HEK293 (cell line): Measurements from ENCODE around the gene UBE2C.

Source experiments
- CTCF ChIA-PET: fragments of 350-600 bp; formaldehyde crosslinking; extraction: SDS; loops from one replicate; lab custom pipeline; 2021; ENCODE audit warnings: antibody characterized with exemption; lab: Yijun Ruan, JAX
- POLR2A ChIA-PET: fragments of 300-600 bp; formaldehyde crosslinking; extraction: SDS; loops from one replicate; lab custom pipeline; 2020; ENCODE audit warnings: antibody characterized with exemption, inconsistent platforms; lab: Yijun Ruan, JAX
- H3K27ac ChIP-seq: fragments of 200-500 bp; sonication (Bioruptor generic); 2 replicates; pipeline ENCODE4 v1.5.1; 2014; ENCODE audit warnings: low read depth, low read length, control low read depth, inconsistent platforms; ENCODE audit errors: extremely low read depth
- H3K36me3 ChIP-seq, 2 experiments: fragments of 200-500 bp in 1 of 2; sonication (Bioruptor generic) in 1 of 2; 1 replicate in 1 of 2; 2 replicates in 1 of 2; pipeline ENCODE4 v1.5.1; 2014 to 2017; ENCODE audit warnings: inconsistent platforms in 2 of 2, low read length in 2 of 2; ENCODE audit not compliant: control insufficient read depth in 2 of 2, insufficient read depth in 1 of 2
- H3K4me1 ChIP-seq: fragments of 200-500 bp; sonication (Bioruptor generic); 2 replicates; pipeline ENCODE4 v1.5.1; 2014; ENCODE audit warnings: mild to moderate bottlenecking, low read length, inconsistent platforms; ENCODE audit not compliant: control insufficient read depth, insufficient read depth
- H3K4me3 ChIP-seq: 2 replicates; pipeline ENCODE4 v1.5.1; 2011; ENCODE audit warnings: low read depth, mild to moderate bottlenecking, control low read depth, low read length, moderate library complexity
- H3K9me3 ChIP-seq: fragments of 200-500 bp; sonication (Bioruptor generic); 2 replicates; pipeline ENCODE4 v1.5.1; 2014; ENCODE audit warnings: low read depth, low read length, inconsistent platforms; ENCODE audit not compliant: control insufficient read depth, insufficient read depth
- GLI4 ChIP-seq: fragments of 450-650 bp; formaldehyde crosslinking; IDR thresholded peaks from 2 replicates; pipeline ENCODE4 v1.5.1; 2016; ENCODE audit warnings: missing biosample characterization, missing genetic modification characterization
- HOXC10 ChIP-seq: sonication (generic); formaldehyde crosslinking; IDR thresholded peaks from 2 replicates; pipeline ENCODE4 v1.8.1; 2023; ENCODE audit warnings: mild to moderate bottlenecking, missing genetic modification reagents
- KLF16 ChIP-seq: fragments of 450-650 bp; formaldehyde crosslinking; IDR thresholded peaks from 2 replicates; pipeline ENCODE4 v1.5.1; 2017; ENCODE audit warnings: missing biosample characterization, missing genetic modification characterization
- KLF8 ChIP-seq: fragments of 450-650 bp; formaldehyde crosslinking; IDR thresholded peaks from 2 replicates; pipeline ENCODE4 v1.5.1; 2016; ENCODE audit warnings: missing biosample characterization, missing genetic modification characterization
- MZF1 ChIP-seq: fragments of 450-650 bp; formaldehyde crosslinking; IDR thresholded peaks from 2 replicates; pipeline ENCODE4 v1.5.1; 2017; ENCODE audit warnings: missing biosample characterization, missing genetic modification characterization, borderline replicate concordance
- OVOL3 ChIP-seq: fragments of 450-650 bp; formaldehyde crosslinking; IDR thresholded peaks from 2 replicates; pipeline ENCODE4 v1.5.1; 2016; ENCODE audit warnings: missing biosample characterization, missing genetic modification characterization
- SCRT2 ChIP-seq: fragments of 450-650 bp; formaldehyde crosslinking; IDR thresholded peaks from 2 replicates; pipeline ENCODE4 v1.5.1; 2016; ENCODE audit warnings: missing biosample characterization, missing genetic modification characterization
- SP7 ChIP-seq: fragments of 450-650 bp; formaldehyde crosslinking; IDR thresholded peaks from 2 replicates; pipeline ENCODE4 v1.5.1; 2016; ENCODE audit warnings: missing biosample characterization, missing genetic modification characterization
- TCF7L2 ChIP-seq: IDR thresholded peaks from 2 replicates; pipeline ENCODE4 v1.6.1; 2011; ENCODE audit warnings: low read depth, mild to moderate bottlenecking, inconsistent platforms, low read length, moderate library complexity, borderline replicate concordance
- TRIM28 ChIP-seq: IDR thresholded peaks from 2 replicates; pipeline ENCODE4 v1.6.1; 2011; ENCODE audit warnings: low read length, control low read depth, borderline replicate concordance
- WT1 ChIP-seq: fragments of 450-650 bp; formaldehyde crosslinking; IDR thresholded peaks from 2 replicates; pipeline ENCODE4 v1.5.1; 2016; ENCODE audit warnings: missing biosample characterization, missing genetic modification characterization
- ZBTB21 ChIP-seq: fragments of 450-650 bp; formaldehyde crosslinking; IDR thresholded peaks from 2 replicates; pipeline ENCODE4 v1.5.1; 2017; ENCODE audit warnings: missing biosample characterization, missing genetic modification characterization
- ZNF132 ChIP-seq: fragments of 450-650 bp; formaldehyde crosslinking; IDR thresholded peaks from 2 replicates; pipeline ENCODE4 v1.5.1; 2017; ENCODE audit warnings: missing biosample characterization, missing genetic modification characterization, borderline replicate concordance
- ZNF133 ChIP-seq: fragments of 450-650 bp; formaldehyde crosslinking; IDR thresholded peaks from 2 replicates; pipeline ENCODE4 v1.5.1; 2016; ENCODE audit warnings: missing biosample characterization, missing genetic modification characterization
- ZNF146 ChIP-seq: fragments of 450-650 bp; formaldehyde crosslinking; IDR thresholded peaks from 2 replicates; pipeline ENCODE4 v1.5.1; 2016; ENCODE audit warnings: missing biosample characterization, missing genetic modification characterization
- ZNF18 ChIP-seq: fragments of 450-650 bp; formaldehyde crosslinking; IDR thresholded peaks from 2 replicates; pipeline ENCODE4 v1.5.1; 2016; ENCODE audit warnings: missing biosample characterization, missing genetic modification characterization
- ZNF274 ChIP-seq, 2 experiments: fragments of 200-500 bp in 1 of 2; fragments of 450-650 bp in 1 of 2; sonication (Bioruptor generic) in 1 of 2; formaldehyde crosslinking in 1 of 2; IDR thresholded peaks; 2 replicates each; pipeline versions ENCODE4 v1.5.1 to v1.6.1; 2014 to 2016; ENCODE audit warnings: borderline replicate concordance in 1 of 2, inconsistent platforms in 1 of 2, low read length in 1 of 2, missing biosample characterization in 1 of 2, missing genetic modification characterization in 1 of 2
- ZNF311 ChIP-seq: fragments of 450-650 bp; formaldehyde crosslinking; IDR thresholded peaks from 2 replicates; pipeline ENCODE4 v1.5.1; 2017; ENCODE audit warnings: missing biosample characterization, missing genetic modification characterization, borderline replicate concordance
- ZNF335 ChIP-seq: fragments of 450-650 bp; formaldehyde crosslinking; conservative IDR thresholded peaks from 2 replicates; pipeline ENCODE4 v1.5.1; 2016; ENCODE audit warnings: missing biosample characterization, missing genetic modification characterization
- ZNF394 ChIP-seq: fragments of 450-650 bp; formaldehyde crosslinking; IDR thresholded peaks from 2 replicates; pipeline ENCODE4 v1.5.1; 2016; ENCODE audit warnings: missing biosample characterization, missing genetic modification characterization, mild to moderate bottlenecking, moderate library complexity, borderline replicate concordance
- ZNF596 ChIP-seq: fragments of 450-650 bp; IDR thresholded peaks from 2 replicates; pipeline ENCODE4 v1.5.0; 2018; ENCODE audit warnings: missing biosample characterization, mild to moderate bottlenecking, missing genetic modification characterization, moderate library complexity
- ZNF629 ChIP-seq: fragments of 450-650 bp; formaldehyde crosslinking; IDR thresholded peaks from 2 replicates; pipeline ENCODE4 v1.5.1; 2017; ENCODE audit warnings: missing biosample characterization, missing genetic modification characterization
- ZNF654 ChIP-seq: fragments of 450-650 bp; formaldehyde crosslinking; IDR thresholded peaks from 2 replicates; pipeline ENCODE4 v1.5.1; 2016; ENCODE audit warnings: low read depth, missing biosample characterization, missing genetic modification characterization
- ZNF660 ChIP-seq: fragments of 450-650 bp; IDR thresholded peaks from 2 replicates; pipeline ENCODE4 v1.5.1; 2018; ENCODE audit warnings: missing biosample characterization, mild to moderate bottlenecking, missing genetic modification characterization
- ZNF664 ChIP-seq: fragments of 450-650 bp; formaldehyde crosslinking; IDR thresholded peaks from 2 replicates; pipeline ENCODE4 v1.5.1; 2016; ENCODE audit warnings: missing biosample characterization, missing genetic modification characterization
- ZNF701 ChIP-seq: fragments of 450-650 bp; formaldehyde crosslinking; IDR thresholded peaks from 2 replicates; pipeline ENCODE4 v1.5.1; 2016; ENCODE audit warnings: missing biosample characterization, missing genetic modification characterization
- ZNF777 ChIP-seq: fragments of 450-650 bp; formaldehyde crosslinking; IDR thresholded peaks from 2 replicates; pipeline ENCODE4 v1.5.1; 2017; ENCODE audit warnings: missing biosample characterization, missing genetic modification characterization, borderline replicate concordance
- ZNF830 ChIP-seq: fragments of 450-650 bp; IDR thresholded peaks from 2 replicates; pipeline ENCODE4 v1.5.0; 2018; ENCODE audit warnings: missing biosample characterization, missing genetic modification characterization, low read depth, mild to moderate bottlenecking, moderate library complexity
- ZSCAN30 ChIP-seq: fragments of 450-650 bp; IDR thresholded peaks from 2 replicates; pipeline ENCODE4 v1.5.1; 2018; ENCODE audit warnings: missing biosample characterization, mild to moderate bottlenecking, missing genetic modification characterization, moderate library complexity
- TF ChIP-seq, protein P1 (sequence below): fragments of 450-650 bp; formaldehyde crosslinking; IDR thresholded peaks from 2 replicates; pipeline ENCODE4 v1.5.1; 2016; ENCODE audit warnings: missing biosample characterization, missing genetic modification characterization

UBE2C gene

GRCh38 chr20:45857114-45857881, 44.9 kb downstream of the UBE2C start, which contains the start of the genes ACOT8 and ZSWIM3 (continued):
- TF ChIP-seq ZNF394, result 0 out of 2 replicates have a peak, but pooled peaks have one; percentile 40
- no peak for TF ChIP-seq KLF8 (tag by site-specific recombination)
- TF ChIP-seq OVOL3 (tag by site-specific recombination), result peak; percentile 37; the same call in 1 of the 2 replicates
- no peak for TF ChIP-seq HOXC10 (CRISPR knock-in tag)
- TF ChIP-seq ZNF596 (tag by site-specific recombination), result no peak
- no peak for TF ChIP-seq ZBTB21 (tag by site-specific recombination)
- peak; percentile 90 for TF ChIP-seq ZNF335
- TF ChIP-seq ZNF777, result no peak
- TF ChIP-seq KLF16 (tag by site-specific recombination), result peak; percentile 70
- TF ChIP-seq GLI4, result no peak

DNA sequence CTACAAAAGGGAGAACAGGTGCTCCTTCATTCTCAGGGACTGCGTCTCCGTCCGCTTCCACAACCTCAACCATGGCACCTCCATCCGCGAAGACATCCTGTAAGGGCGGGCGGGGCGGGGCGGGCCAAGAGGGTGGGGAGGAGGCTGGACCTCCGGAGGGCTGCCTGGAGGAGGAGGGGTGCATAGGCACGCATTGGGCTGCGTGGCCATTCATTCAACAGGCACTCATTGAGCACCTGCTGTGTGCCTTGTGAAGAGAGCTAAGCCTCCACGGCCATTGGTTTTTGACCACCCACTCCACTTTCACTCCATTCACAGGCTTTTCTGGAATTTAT, 45.4 kb downstream of the UBE2C start:
- Histone ChIP-seq H3K27ac (peak overlapping the region; percentile 26; the same call in 1 of the 2 replicates), H3K36me3 (peaks cover 0 to 16% of the 10 kb centered on the region in 2 experiments; a peak in 1 of 3 replicates), H3K4me1 (peaks cover 5% of the 10 kb centered on the region), H3K4me3 (peak overlapping the region; percentile 56), H3K9me3 (no peaks in the 10 kb centered on the region)
- ChIA-PET CTCF (interaction anchor here (0.9 to 2.5 kb wide), 3 partner anchors 24 to 112 kb away, joined by 3 to 7 read pairs (median 3); no protein-coding TSS in a partner anchor), POLR2A (interaction anchor here (1.0 to 2.6 kb wide), 2 partner anchors 24 to 77 kb away, joined by 4 to 21 read pairs; partner anchors contain the start of genes PCIF1 and ZSWIM1)
- TF ChIP-seq ZNF660 (tag by site-specific recombination) (no peak), ZNF394 (0 out of 2 replicates have a peak, but pooled peaks have one; percentile 5), SCRT2 (tag by site-specific recombination) (peak; percentile 68), ZNF701 (tag by site-specific recombination) (no peak), ZSCAN30 (no peak), WT1 (tag by site-specific recombination) (no peak), MZF1 (tag by site-specific recombination) (no peak)
- TF ChIP-seq, protein P1, sequence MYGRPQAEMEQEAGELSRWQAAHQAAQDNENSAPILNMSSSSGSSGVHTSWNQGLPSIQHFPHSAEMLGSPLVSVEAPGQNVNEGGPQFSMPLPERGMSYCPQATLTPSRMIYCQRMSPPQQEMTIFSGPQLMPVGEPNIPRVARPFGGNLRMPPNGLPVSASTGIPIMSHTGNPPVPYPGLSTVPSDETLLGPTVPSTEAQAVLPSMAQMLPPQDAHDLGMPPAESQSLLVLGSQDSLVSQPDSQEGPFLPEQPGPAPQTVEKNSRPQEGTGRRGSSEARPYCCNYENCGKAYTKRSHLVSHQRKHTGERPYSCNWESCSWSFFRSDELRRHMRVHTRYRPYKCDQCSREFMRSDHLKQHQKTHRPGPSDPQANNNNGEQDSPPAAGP (tag by site-specific recombination), result no peak

- CTCF ChIA-PET, result interaction anchor here (1.4 kb wide), 1 partner anchor 61 kb away, joined by 5 read pairs; no protein-coding TSS in a partner anchor
- POLR2A ChIA-PET, result no interaction called here
- Histone ChIP-seq H3K9me3 (no peaks in the 10 kb centered on the region), H3K4me1 (peaks cover 5% of the 10 kb centered on the region), H3K4me3 (no peak overlapping the region), H3K36me3 (peaks cover 0 to 2% of the 10 kb centered on the region in 2 experiments; a peak in 1 of 3 replicates), H3K27ac (no peak overlapping the region)
- no peak for TF ChIP-seq SP7 (tag by site-specific recombination)
- no peak for TF ChIP-seq ZNF664
- no peak for TF ChIP-seq ZNF18 (tag by site-specific recombination)
- TF ChIP-seq ZNF830 (tag by site-specific recombination), result no peak
- TF ChIP-seq ZNF654 (tag by site-specific recombination), result no peak
- TF ChIP-seq ZNF660 (tag by site-specific recombination), result no peak
- TF ChIP-seq TCF7L2, result no peak
- TF ChIP-seq ZNF132, result no peak
- TF ChIP-seq ZNF133, result no peak
- TF ChIP-seq ZNF394, result no peak
- no peak for TF ChIP-seq ZNF629 (tag by site-specific recombination)
- TF ChIP-seq ZNF146, result no peak
- TF ChIP-seq TRIM28, result no peak
- no peak for TF ChIP-seq ZNF311 (tag by site-specific recombination)
- no peak for TF ChIP-seq ZNF274 (IDR thresholded peaks at IDR 0.05; ENCODE audit: low read length)
- no peak for TF ChIP-seq ZNF274 (tag by site-specific recombination; IDR thresholded peaks at IDR 0.05; ENCODE audit: borderline replicate concordance)
Measured at GRCh38 chr20:45859916-45860315, 47.5 kb downstream of the UBE2C start.
